Ascending aorta (tissue), 2 donors: ENCODE data around the gene CCL7. TPM values are rescaled to one million over a fixed set of nuclear protein-coding genes. Genes with fewer than 3 reads are reported as not detected.

Experiments used
- DNase-seq, 2 donors: peaks; one replicate each; pipeline ENCODE4 v3.0.0-alpha.2; 2019; ENCODE audit warnings: low spot score in 2 of 2
- H3K27ac ChIP-seq, 2 donors: fragments of 200-600 bp; sonication (generic); one replicate each; pipeline ENCODE4 v1.5.1; 2016 to 2017; ENCODE audit warnings: mild to moderate bottlenecking in 1 of 2
- H3K27me3 ChIP-seq: fragments of 200-600 bp; sonication (generic); one replicate; pipeline ENCODE4 v1.5.1; 2017
- H3K36me3 ChIP-seq, 2 donors: fragments of 200-600 bp; sonication (generic); one replicate each; pipeline ENCODE4 v1.5.1; 2016
- H3K4me1 ChIP-seq, 2 donors: fragments of 200-600 bp; sonication (generic); one replicate each; pipeline ENCODE4 v1.5.1; 2016 to 2017; ENCODE audit warnings: mild to moderate bottlenecking in 1 of 2
- H3K4me3 ChIP-seq, 2 donors: fragments of 200-600 bp; sonication (generic); one replicate each; pipeline ENCODE4 v1.5.1; 2016 to 2017; ENCODE audit warnings: mild to moderate bottlenecking in 1 of 2
- H3K9me3 ChIP-seq, 2 donors: fragments of 200-600 bp; sonication (generic); one replicate each; pipeline ENCODE4 v1.5.1; 2016
- CTCF ChIP-seq, 3 experiments: fragments of 200-600 bp in 2 of 3; fragments of 450-650 bp in 1 of 3; sonication (generic) in 2 of 3; IDR thresholded peaks; one replicate each; pipeline ENCODE4 v1.5.1; 2016 to 2019; ENCODE audit warnings: antibody characterized with exemption in 3 of 3, mild to moderate bottlenecking in 1 of 3, moderate library complexity in 1 of 3
- intact Hi-C: fragments of 100-400 bp; cut with DNase I; formaldehyde crosslinking; loops from one replicate; pipeline ENCODE4 v1.15.1; 2023
- total RNA-seq: library from RNA; depleted of rRNA; stranded (reverse); fragments of >200 nt; gene quantifications from one replicate; pipeline ENCODE4 v1.1.0, GENCODE V29; 2016

Gene CCL7
- total RNA-seq, 1 donor from 2014 or later = not detected

- peak overlapping the region; percentile 87 to 89 for H3K27ac ChIP-seq
- no peaks in the 10 kb centered on the region for H3K9me3 ChIP-seq
- H3K4me1 ChIP-seq = peaks cover 53 to 81% of the 10 kb centered on the region in 2 donors
- H3K27me3 ChIP-seq = no peaks in the 10 kb centered on the region
- peak; percentile 62 to 97 for DNase-seq
- no peak for TF ChIP-seq CTCF (IDR thresholded peaks at IDR 0.05)
- peak overlapping the region in 1 of 2 donors; percentile 8 for H3K4me3 ChIP-seq
- no peaks in the 10 kb centered on the region for H3K36me3 ChIP-seq
- intact Hi-C loops = loop anchor here (2.0 to 10.0 kb wide), 5 partner anchors 770 to 1552 kb away; partner anchors contain the start of genes SLFN12, SLFN5 and TAF15
These were observed 17.4 kb upstream of the CCL7 start for GRCh38 chr17:34252444-34253138.

GRCh38 chr17:34253139-34253525 lies 16.9 kb upstream of the CCL7 start:
- Histone ChIP-seq H3K27ac (peak overlapping the region; percentile 87 to 89), H3K4me1 (peaks cover 48 to 75% of the 10 kb centered on the region in 2 donors), H3K27me3 (no peaks in the 10 kb centered on the region), H3K36me3 (no peaks in the 10 kb centered on the region), H3K4me3 (peak overlapping the region in 1 of 2 donors; percentile 8), H3K9me3 (no peaks in the 10 kb centered on the region)
- no peak for DNase-seq
- TF ChIP-seq CTCF (IDR thresholded peaks at IDR 0.05) = no peak
- intact Hi-C loops = loop anchor here (2.0 to 10.0 kb wide), 5 partner anchors 769 to 1552 kb away; partner anchors contain the start of genes SLFN12, SLFN5 and TAF15

GRCh38 chr17:34254146-34254545 lies 15.9 kb upstream of the CCL7 start:
- Histone ChIP-seq H3K4me3 (peak overlapping the region in 1 of 2 donors; percentile 56), H3K4me1 (peaks cover 41 to 67% of the 10 kb centered on the region in 2 donors), H3K36me3 (no peaks in the 10 kb centered on the region), H3K27ac (peak overlapping the region; percentile 87 to 89), H3K27me3 (no peaks in the 10 kb centered on the region), H3K9me3 (no peaks in the 10 kb centered on the region)
- intact Hi-C loops = loop anchor here (5.0 to 10.0 kb wide), 4 partner anchors 768 to 1551 kb away; partner anchors contain the start of genes SLFN5 and TAF15
- no peak for TF ChIP-seq CTCF (IDR thresholded peaks at IDR 0.05)
- DNase-seq = no peak

DNA sequence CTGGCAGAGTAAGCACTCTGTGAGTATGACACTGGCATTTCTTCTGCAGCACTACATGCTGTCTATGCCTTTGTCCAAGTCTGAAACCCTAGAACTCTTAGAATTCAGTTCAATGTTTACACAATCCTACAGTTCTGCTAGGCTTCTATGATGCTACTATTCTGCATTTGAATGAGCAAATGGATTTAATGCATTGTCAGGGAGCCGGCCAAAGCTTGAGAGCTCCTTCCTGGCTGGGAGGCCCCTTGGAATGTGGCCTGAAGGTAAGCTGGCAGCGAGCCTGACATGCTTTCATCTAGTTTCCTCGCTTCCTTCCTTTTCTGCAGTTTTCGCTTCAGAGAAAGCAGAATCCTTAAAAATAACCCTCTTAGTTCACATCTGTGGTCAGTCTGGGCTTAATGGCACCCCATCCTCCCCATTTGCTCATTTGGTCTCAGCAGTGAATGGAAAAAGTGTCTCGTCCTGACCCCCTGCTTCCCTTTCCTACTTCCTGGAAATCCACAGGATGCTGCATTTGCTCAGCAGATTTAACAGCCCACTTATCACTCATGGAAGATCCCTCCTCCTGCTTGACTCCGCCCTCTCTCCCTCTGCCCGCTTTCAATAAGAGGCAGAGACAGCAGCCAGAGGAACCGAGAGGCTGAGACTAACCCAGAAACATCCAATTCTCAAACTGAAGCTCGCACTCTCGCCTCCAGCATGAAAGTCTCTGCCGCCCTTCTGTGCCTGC lies 15.2 kb upstream of the CCL7 start, which contains the start of gene CCL2:
Gene CCL2 (plus strand): TSS at position 635 of the 730 bp plus-strand sequence. CDS start 65 bp downstream, at position 700.
- no peak for TF ChIP-seq CTCF (IDR thresholded peaks at IDR 0.05)
- peak within 1 kb of the TSS; percentile 87 to 89 for H3K27ac ChIP-seq
- H3K4me1 ChIP-seq = peaks cover 39 to 60% of the 10 kb centered on the region in 2 donors
- intact Hi-C loops = loop anchor here (5.0 to 10.0 kb wide), 5 partner anchors 57 to 1550 kb away; partner anchors contain the start of genes SLFN5 and TAF15
- H3K4me3 ChIP-seq = peak within 1 kb of the TSS; percentile 46 to 56
- H3K27me3 ChIP-seq = no peaks in the 10 kb centered on the region
- H3K36me3 ChIP-seq = no peaks in the 10 kb centered on the region
- H3K9me3 ChIP-seq = no peaks in the 10 kb centered on the region
- DNase-seq = peak in 1 of 2 donors; percentile 86

- Histone ChIP-seq H3K27me3 (no peaks in the 10 kb centered on the region), H3K4me1 (peaks cover 39 to 55% of the 10 kb centered on the region in 2 donors), H3K36me3 (no peaks in the 10 kb centered on the region), H3K27ac (peak overlapping the region; percentile 87 to 89), H3K4me3 (peak overlapping the region; percentile 46 to 56), H3K9me3 (no peaks in the 10 kb centered on the region)
- intact Hi-C loops = loop anchor here (5.0 to 10.0 kb wide), 2 partner anchors 57 to 1549 kb away; partner anchors contain the start of gene TAF15
- TF ChIP-seq CTCF (IDR thresholded peaks at IDR 0.05) = no peak
- no peak for DNase-seq
These were observed 14.7 kb upstream of the CCL7 start for GRCh38 chr17:34255381-34255732.
